NCI-H1417 treated with DMSO at 0.1 percent for 48 hours (cell line): Measurements from ENCODE around the gene FAM111A.

Experiments
- DNase-seq: peaks from one replicate; lab custom pipeline; 2025; lab: John Stamatoyannopoulos, UW

Gene FAM111A

GRCh38 chr11:59200423-59200746 lies 57.7 kb downstream of the FAM111A start:
- no peak for DNase-seq

GRCh38 chr11:59201353-59201752 lies 58.7 kb downstream of the FAM111A start:
- no peak for DNase-seq
